HG02571 (cell line): Measurements from ENCODE around the gene EFNA2.
"Not testable (repeated sequence)": the region's sequence is repeated elsewhere in the genome, so short reads cannot be mapped to it uniquely, and the experiment has no call there.

Experiments used
- ATAC-seq: cut with Tn5 transposase; IDR thresholded peaks from one replicate; pipeline ENCODE4 v1.9.1; 2021; ENCODE audit warnings: mild to moderate bottlenecking, moderate library complexity; ENCODE audit not compliant: unreplicated experiment

The EFNA2 gene

DNA sequence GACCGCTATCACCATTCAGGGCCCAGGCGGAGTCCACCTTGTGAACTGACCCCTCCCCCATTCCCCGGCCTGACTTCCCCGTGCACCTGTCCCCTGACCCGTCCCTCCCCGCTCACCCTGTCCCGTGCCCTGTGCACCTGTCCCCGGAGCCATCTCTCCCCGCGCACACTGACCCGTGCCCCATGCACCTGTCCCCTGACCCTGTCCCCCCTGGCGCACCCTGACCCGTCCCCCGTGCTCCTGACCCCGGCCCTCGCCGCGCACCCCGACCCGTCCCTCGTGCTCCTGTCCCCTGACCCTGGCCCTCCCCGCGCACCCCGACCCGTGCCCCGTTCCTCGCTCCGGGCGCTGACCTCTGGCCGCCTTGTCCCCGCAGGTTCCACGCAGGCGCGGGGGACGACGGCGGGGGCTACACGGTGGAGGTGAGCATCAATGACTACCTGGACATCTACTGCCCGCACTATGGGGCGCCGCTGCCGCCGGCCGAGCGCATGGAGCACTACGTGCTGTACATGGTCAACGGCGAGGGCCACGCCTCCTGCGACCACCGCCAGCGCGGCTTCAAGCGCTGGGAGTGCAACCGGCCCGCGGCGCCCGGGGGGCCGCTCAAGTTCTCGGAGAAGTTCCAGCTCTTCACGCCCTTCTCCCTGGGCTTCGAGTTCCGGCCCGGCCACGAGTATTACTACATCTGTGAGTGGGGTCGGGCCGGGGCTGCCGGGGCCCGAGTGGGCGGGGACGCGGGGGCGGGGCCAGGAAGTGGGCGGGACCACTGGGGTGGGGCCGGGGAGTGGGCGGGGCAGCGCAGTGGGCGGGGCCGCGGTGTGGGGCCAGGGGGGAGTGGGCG, 9.7 kb downstream of the EFNA2 start:
- no peak for ATAC-seq

GRCh38 chr19:1296078-1296477, 10.4 kb downstream of the EFNA2 start:
- ATAC-seq, result no peak

DNA sequence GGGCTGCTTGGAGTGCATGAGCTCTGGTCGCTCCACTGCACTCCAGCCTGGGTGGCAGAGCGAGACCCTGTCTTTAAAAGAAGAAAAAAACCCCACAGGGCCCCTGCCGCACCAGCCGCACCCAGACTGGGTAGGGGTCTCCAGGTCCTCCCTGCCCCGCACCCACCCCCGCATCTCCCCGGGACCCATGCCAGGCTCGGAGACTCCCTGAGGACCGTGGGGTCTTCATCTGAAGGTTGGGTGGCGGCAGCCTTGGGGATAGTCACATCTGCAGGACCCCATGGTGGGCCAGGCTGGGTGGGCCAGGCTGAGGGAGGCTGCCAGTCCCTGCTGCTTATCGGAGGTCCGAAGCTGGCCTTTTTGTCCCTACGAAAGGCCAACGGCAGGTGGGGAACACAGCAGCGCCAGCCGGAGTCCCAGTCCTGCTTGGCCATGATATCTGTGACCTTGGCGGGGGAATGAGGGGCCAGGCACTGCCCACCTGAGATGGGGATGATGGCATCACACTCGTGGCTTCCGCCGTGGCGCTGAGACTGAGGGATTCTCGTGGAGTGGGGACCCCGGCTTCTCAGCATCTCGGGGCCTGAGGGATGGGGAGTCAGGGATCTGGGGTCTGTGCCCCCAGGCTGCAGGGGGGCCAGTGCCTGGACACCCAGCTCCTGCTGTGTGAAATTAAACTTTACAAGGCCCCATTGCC, 11.1 kb downstream of the EFNA2 start:
- ATAC-seq, result no peak

- ATAC-seq, result no peak
Observed at GRCh38 chr19:1298235-1298634, 12.6 kb downstream of the EFNA2 start.

DNA sequence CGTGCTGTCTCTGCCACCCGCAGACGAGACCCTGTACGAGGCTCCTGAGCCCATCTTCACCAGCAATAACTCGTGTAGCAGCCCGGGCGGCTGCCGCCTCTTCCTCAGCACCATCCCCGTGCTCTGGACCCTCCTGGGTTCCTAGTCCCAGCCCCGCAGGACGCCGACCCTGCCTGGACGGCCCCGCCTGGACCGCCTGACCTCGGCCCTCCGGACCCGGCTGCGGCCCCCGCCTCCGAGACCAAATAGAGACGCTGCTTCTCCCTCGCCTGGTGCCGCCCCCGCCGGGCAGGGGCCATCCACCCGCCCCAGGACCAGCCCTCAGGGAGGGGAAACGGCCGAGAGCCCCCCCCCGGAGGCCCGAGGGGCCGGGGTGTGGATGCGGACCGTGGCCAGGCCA, 14.1 kb downstream of the EFNA2 start:
- ATAC-seq, result no peak

- ATAC-seq, result no peak
Observed at GRCh38 chr19:1300744-1301490, 15.2 kb downstream of the EFNA2 start.

DNA sequence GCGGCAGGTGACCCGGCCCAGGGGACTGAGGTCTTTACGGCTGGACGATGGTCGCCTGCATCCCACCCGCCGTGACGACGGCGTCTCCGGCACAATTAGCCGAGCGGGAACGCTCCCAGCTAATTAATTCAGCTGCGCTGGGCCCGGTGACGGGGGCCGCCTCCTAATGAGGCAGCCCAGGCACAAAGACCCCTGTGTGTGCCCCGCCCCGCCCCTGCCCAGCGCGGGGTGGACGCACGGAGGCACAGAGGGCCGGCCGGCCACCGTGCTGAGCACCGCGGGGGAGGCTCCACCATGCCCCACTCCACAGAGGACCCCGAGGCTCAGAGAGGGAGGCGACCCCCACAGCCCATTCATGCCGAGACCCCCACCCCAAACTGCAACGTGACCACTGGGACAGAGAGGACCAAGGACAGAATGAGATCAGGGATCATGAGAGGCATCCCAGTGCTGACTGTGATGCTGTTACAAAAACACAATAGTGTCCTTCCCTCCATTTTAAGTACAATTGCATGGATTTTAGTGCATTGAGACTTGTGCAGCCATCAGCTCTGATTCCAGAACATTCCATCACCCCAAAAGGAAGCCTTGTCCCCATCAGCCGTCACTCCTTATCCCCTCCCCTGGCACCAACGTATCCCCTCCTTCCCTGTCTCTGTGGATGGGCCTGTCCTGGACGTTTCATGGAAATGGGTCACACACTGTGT, 17.0 kb downstream of the EFNA2 start:
- ATAC-seq, result no peak

DNA sequence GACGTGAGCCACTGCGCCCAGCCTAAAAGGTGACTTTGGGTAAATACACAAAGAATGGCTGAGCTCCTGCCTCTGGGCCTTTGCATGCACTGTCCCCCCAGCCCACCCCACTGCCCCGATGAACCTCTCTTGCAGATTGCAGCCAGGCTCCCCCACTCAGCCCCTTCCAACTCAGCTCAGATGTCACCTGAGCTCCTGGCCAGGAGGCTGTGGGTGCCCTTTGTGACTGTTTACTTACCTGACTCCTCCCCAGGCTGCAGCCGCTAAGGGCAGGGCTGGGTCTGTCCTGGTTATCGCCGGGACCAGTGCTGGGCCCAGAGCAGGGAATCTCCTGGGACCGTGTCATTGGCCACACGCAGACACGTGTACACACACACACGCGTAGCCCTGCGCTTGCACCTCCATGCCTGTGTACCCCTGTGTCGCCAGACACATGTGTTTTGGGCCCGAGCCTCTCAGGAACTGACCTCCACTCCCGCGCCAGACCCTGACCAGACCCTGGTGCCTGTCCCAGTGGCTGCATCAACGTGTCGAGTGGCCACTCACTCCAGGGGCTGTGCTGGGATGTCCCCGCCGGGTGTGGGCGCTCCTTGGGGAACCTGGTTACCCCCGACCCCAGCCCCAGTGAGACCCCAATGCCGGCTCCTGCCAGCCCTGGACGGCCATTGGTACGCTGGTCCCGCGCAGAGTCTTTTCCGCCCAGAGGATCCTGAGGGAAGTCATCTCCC, 18.7 kb downstream of the EFNA2 start:
- no peak for ATAC-seq

DNA sequence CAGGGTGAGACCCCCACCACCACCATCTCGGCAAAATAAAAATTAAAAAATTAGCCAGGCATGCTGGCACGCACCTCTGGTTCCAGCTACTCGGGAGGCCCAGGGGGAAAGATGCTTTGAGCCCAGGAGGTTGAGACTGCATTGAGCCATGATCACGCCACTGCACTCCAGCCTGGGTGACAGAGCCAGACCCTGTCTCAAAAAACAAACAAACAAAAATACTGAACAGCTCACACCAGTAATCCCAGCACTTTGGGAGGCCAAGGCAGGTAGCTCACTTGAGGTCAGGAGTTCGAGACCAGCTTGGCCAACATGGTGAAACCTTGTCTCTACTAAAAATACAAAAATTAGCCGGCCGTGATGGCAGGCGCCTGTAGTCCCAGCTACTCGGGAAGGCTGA, 19.7 kb downstream of the EFNA2 start:
- not testable (repeated sequence) for ATAC-seq

DNA sequence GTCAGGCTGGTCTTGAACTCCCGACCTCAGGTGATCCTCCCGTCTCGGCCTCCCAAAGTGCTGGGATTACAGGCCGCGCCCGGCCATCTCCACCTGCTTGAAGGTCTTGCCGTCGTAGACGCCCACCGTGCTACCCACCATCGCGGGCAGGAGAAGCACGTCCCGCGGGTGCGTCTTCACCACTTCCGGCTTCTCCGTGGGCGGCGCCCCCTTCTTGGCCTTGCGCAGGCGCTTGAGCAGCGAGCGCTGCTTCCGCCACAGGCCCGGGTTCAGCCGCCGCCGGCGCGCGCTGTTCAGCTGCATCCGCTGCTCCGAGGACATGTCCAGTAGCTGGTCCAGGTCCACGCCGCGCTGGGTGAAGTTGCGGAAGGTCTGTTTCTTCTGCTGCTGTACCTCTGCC, 21.6 kb downstream of the EFNA2 start:
- ATAC-seq, result no peak

GRCh38 chr19:1307755-1308303, 22.2 kb downstream of the EFNA2 start:
- ATAC-seq, result no peak

- ATAC-seq, result no peak
Observed at GRCh38 chr19:1308718-1309117, 23.0 kb downstream of the EFNA2 start.

DNA sequence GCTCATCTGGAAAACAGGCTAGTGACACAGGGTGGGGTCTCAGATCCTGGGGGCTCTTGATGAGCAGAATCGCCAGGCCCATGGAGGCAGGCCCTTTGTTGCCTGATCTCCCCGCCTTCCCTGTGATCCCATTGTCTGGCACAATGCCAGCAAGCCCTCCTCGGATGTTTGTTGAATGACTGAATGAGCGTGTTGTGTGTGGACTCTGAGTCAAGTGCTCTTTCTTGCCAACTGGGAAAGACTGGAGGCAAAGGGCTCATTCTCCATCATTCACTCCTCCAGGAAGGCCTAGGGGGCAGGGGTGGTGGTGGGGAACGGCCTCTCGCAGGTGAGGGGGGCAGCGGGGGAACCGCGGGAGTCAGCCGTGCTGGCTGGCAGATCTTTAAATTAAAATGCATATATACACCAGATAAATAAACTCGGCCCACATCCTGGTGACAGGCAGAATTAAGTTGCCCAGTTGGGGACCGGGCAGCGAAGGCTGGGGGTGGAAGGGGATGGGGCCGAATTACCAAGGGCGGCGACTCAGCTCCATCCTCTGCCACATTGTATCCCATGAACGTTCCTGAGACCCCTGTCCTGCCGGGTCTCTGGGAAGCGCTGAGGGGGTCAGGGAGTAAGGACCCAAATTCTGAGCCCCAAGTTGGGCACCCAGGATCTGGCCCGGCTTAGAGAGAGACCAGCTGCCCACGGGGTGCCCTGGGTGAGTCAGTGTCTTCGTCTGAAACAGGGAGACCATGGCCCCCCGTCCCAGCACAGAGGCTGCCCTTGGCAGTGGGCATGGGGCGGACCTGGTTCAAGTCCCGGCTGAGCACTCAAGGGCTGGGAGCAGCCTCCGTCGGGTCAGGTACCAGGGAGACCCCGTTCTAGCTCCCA, 24.5 kb downstream of the EFNA2 start:
- no peak for ATAC-seq

DNA sequence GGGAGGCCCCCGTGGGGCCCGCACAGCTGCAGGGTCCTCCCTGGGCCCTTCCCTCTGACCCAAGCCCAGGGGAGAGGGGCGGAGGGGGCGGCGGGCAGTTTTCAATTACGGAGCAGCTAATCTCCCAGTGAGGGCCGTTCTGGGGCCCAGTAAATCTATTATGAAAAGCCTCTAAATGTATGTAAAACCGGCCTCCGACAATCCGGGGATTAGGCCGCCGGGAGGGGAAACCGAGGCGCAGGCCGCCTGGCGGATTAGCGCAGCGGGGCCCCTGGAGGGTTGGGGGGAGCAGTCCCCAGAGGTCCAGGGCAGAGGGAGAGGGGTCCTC, 25.1 kb downstream of the EFNA2 start:
- no peak for ATAC-seq

DNA sequence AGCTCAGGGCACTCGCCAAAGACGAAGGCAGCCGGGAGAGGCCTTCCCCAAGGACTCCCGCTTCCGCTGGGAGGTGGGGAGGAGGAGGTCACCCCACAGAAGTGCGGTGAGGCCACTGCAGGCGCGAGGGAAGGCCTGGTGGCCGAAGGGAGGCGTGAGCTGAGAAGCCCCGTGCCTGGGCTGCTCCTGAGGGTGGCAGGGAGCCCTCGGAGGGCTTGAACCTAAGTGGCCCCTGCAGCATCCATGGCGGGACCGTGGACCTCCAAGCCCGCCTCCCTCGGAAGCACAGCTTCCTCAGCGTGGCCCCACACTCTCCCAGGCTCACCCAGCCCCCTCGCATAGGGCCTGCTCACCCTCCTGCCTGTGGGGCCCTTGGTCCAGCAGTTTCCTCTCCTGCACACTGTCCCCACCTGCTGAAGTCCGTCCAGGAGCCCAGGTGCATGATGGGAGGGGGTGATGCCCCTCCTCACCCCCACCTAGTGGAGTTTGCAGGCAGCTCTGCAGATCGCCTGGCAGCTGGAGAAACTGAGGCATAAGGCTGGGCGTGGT, 25.9 kb downstream of the EFNA2 start:
- ATAC-seq, result no peak

- ATAC-seq, result no peak
Observed at GRCh38 chr19:1312767-1313694, 27.4 kb downstream of the EFNA2 start.

GRCh38 chr19:1313695-1314613, 28.3 kb downstream of the EFNA2 start:
- no peak for ATAC-seq
